Suprapubic skin (tissue), 3 donors: Measurements from ENCODE around the gene PTPRF.

Source experiments
- EP300 ChIP-seq: sonication (generic); formaldehyde crosslinking; IDR thresholded peaks from one replicate; pipeline ENCODE4 v1.6.1; 2017; ENCODE audit warnings: antibody characterized with exemption
- TF ChIP-seq, protein P1 (sequence below), 2 donors: fragments of 200-600 bp in 1 of 2; fragments of 450-650 bp in 1 of 2; sonication (generic) in 1 of 2; IDR thresholded peaks; one replicate each; pipeline ENCODE4 v1.5.1; 2016 to 2019; ENCODE audit warnings: antibody characterized with exemption in 2 of 2, mild to moderate bottlenecking in 1 of 2, moderate library complexity in 1 of 2

DNA sequence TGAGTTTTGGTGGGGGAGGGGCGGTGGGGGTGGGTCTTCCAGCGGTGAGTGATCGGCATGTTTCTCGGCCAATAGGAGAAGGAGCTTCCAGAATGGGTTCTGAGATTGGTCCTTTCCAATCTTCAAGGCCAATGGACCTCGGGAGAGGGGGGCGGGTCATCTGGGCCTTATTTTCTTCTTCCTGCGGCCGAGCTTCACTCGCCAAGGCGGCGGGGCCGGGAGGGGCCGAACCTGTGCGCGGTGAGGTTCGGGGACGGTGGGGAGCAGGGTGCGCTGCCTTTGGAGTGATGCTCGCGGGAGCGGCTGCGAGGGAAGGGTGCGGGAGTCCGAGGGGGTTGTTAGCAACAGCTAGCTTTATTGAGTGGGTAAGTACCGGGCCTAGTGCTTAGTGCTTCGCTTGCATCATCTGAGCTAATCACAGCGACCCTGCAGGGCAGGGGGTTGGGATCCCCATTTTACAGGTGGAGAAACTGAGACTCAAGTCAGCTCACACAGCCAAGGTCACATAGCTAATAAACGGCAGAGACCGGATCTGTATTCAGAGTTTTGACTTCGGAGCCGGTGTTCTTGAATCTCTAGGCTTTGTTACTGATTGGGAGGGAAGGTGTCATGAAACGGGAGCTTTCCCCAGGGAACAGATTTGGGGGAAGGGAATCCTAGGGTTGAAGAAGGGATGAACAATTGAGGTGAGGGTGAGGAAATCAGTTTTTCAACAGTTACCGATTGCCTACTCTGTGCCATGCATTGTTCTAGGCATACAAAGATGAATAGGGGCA lies 119.8 kb downstream of the PTPRF start:
- TF ChIP-seq, protein P1, sequence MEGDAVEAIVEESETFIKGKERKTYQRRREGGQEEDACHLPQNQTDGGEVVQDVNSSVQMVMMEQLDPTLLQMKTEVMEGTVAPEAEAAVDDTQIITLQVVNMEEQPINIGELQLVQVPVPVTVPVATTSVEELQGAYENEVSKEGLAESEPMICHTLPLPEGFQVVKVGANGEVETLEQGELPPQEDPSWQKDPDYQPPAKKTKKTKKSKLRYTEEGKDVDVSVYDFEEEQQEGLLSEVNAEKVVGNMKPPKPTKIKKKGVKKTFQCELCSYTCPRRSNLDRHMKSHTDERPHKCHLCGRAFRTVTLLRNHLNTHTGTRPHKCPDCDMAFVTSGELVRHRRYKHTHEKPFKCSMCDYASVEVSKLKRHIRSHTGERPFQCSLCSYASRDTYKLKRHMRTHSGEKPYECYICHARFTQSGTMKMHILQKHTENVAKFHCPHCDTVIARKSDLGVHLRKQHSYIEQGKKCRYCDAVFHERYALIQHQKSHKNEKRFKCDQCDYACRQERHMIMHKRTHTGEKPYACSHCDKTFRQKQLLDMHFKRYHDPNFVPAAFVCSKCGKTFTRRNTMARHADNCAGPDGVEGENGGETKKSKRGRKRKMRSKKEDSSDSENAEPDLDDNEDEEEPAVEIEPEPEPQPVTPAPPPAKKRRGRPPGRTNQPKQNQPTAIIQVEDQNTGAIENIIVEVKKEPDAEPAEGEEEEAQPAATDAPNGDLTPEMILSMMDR (IDR thresholded peaks at IDR 0.05): no peak
- TF ChIP-seq EP300: no peak
